ELR (cell line): ENCODE measurements around the gene ARHGAP22.
A peak's percentile ranks its signal among the peaks of the same experiment; 100 is the strongest.
"Not testable (repeated sequence)": the region's sequence is repeated elsewhere in the genome, so short reads cannot be mapped to it uniquely, and the experiment has no call there.

ENCODE experiments used
- DNase-seq: peaks from one replicate; pipeline ENCODE4 v3.0.0-alpha.2; 2015; ENCODE audit warnings: low read depth

ARHGAP22 gene, protein sequence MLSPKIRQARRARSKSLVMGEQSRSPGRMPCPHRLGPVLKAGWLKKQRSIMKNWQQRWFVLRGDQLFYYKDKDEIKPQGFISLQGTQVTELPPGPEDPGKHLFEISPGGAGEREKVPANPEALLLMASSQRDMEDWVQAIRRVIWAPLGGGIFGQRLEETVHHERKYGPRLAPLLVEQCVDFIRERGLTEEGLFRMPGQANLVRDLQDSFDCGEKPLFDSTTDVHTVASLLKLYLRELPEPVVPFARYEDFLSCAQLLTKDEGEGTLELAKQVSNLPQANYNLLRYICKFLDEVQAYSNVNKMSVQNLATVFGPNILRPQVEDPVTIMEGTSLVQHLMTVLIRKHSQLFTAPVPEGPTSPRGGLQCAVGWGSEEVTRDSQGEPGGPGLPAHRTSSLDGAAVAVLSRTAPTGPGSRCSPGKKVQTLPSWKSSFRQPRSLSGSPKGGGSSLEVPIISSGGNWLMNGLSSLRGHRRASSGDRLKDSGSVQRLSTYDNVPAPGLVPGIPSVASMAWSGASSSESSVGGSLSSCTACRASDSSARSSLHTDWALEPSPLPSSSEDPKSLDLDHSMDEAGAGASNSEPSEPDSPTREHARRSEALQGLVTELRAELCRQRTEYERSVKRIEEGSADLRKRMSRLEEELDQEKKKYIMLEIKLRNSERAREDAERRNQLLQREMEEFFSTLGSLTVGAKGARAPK

DNA sequence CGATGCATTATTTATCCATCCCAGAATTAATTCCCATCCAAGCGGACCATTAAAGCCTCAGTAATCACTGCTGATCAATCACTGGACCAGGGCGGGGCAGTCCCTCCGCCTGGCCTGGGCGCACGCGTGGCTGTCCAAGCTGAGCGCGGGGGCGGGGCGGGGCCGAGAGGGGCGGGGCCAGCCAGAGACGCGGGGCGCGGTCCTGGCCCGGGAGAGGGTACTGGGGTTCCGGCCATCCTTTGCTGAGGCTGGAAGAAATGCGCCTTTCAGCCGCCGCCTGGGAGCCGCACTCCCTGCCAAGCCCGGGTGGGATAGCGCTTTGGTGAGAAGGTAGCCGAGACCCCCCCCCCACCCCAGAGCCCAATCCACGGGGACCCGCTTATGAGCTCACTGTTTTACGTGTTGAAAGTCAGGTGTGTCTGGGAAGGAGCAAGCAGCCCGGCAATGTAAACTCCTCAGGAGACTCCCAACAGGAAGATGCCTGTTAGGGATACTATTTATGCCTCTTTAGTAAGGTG is at the start of gene ARHGAP22:
TSS of gene ARHGAP22 (minus strand) at position 83 of the 518 bp plus-strand sequence. CDS start 277 bp downstream, outside the sequence.
- DNase-seq, result peak; percentile 80

DNA sequence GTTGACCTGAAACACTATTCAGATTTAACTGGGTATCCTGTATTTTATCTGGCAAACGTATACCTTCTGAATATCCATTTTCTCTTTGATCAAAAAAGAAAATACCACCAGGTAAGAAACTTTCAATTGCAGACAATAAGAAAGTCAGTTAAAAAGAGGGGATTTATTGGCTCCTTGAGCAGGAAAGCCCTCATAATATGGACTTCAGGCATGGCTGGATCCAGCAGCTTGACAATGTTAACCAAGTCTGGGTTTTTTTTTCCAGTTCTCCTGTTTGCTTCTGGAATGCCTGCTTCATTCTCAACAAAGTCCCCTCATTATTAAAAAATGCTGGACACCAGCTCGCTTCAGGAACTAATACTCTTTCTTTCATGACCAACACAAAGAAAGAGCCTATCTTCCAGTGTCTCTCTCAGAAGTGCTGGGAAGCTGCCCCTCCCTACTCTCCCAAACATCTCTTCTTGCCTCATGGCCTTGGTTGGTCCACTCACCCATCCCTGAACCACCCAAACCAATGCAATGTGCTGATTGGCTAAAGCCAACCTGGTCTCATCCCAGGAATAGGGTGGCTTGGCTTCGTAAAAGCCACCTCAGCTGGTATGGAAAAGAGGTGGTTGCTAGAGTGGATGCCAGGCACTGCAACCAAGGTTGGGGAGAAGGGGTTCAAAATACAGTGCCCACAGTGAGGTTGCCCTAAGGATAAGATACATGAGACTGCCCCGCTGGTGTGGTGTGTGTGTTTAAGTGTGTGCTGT is 49.2 kb upstream of the ARHGAP22 start:
- no peak for DNase-seq

- DNase-seq, result no peak
These were observed 48.5 kb upstream of the ARHGAP22 start for GRCh38 chr10:48653347-48653746.

DNA sequence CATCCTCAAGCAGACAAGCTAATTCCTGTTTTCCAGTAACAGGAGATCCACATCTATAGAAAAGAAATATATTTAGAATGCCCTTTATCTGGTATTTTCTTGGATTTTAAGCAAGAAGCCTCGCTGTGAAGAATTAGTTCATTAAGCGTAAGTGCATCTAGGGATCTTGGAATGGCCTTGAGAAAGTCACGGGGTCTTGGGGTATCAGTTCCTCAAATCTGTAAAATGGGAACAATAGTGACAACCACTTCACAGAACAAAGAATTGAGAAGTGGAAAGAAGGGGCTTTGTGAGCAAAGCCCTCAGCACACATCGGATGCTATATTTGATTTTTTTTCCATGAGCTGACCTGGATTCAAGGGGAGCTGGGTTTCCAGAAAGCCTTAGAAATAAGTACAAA is 47.5 kb upstream of the ARHGAP22 start:
- DNase-seq, result no peak

DNA sequence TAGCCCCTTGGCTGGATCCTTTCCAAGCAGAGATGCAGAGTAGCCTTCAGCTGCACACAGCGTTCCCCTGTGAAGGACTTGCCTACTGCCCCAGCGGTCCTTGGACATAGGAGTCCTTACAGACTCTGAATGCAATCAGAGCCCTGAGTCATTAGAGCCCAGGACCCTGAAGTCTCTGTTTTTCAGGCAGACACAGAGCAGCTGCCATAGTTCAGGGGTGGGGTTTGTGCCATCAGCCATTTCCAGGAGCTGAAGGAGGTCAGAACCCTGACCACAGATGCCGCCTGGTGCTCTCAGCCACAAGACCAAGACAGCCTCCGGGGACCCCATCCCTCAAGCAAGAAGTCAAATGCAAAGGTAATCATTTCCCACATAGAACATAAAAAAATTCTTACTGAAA is 47.0 kb upstream of the ARHGAP22 start:
- DNase-seq, result no peak

DNA sequence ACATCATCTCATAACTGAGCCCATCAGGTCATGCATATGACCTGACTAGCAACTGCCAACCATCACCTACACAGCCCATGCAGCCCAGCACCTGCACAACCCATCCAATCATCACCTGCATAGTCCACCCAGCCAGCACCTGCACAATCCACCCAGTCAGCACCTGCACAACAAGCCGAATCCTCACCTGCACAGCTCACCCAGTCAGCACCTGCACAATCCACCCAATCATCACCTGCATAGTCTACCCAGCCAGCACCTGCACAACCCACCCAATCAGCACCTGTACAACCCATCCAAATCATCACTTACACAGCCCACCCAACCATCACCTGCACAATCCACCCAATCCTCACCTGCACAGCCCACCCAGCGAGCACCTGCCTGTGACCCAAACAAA is 46.4 kb upstream of the ARHGAP22 start:
- DNase-seq, result no peak

GRCh38 chr10:48649349-48649944 is 44.6 kb upstream of the ARHGAP22 start:
- peak; percentile 11 for DNase-seq

DNA sequence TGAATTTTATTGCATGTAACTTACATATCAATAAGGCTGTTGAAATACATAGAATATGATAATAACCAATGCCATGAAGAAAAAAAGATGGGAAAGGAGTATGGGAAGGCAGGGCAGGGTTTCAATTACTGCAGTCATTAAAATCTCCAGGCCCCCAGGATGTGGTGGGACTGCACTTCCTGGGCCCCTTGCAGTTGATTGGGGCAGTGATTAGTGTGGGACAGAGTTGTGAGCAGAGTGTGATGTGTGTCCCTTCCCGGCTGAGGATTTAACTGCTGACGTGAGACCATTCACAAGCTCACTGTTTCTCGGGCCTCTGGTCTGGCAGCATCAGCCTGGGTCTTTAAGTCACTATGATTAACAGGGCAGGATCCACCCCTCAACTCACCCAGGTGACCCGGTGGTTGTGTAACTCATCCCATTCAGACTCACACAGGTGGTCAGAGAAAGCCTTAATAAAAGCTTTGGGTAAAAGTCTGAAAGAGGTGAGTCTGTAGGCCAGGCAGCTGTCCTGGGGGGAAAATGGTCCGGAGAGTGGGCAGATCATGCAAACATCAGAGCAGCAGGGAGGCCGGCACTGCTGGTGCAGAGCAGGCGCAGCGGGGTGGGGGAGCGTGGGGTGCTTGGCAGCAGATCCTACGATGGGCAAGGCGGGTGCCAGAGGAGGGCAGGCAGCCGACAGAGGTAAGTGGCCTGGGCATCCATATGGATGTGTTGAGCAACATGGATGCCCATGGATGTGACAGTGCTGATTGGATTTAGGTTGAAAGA is 43.5 kb upstream of the ARHGAP22 start:
- no peak for DNase-seq

GRCh38 chr10:48647073-48647472 is 42.2 kb upstream of the ARHGAP22 start:
- not testable (repeated sequence) for DNase-seq

DNA sequence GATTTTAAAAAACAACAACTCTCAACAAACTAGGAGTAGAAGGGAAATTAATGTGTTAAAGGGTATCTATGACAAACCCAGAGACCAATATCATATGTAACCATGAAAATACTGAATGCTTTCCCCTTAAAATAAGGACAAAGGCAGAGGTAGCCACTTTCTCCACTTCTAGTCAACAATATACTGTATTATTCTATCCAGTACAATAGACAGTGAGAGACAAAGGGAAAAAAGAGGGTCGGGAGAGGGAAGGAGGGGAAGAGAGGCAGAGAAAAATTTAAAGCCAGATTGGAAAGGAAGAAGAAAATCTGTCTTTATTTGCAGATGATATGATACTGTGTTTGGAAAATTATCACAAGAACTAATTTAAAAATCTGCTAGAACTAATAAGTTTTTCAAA is 40.7 kb upstream of the ARHGAP22 start:
- DNase-seq, result no peak

DNA sequence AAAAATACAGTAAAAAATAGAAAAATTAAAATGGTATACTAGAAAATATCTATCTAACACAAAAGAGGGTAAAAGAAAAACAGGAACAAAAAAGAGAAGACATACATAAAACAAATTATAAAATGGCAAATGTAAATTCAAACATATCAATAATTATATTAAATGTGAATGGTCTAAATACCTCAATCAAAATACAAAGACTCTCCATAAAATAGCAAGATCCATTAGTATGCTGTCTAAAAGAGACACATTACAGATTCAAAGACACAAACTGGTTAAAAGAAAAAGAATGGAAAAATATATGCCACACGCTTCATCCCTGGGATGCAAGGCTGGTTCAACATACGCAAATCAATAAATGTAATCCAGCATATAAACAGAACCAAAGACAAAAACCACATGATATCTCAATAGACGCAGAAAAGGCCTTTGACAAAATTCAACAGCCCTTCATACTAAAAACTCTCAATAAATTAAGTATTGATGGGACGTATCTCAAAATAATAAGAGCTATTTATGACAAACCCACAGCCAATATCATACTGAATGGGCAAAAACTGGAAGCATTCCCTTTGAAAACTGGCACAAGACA is 36.3 kb upstream of the ARHGAP22 start:
- not testable (repeated sequence) for DNase-seq

GRCh38 chr10:48640326-48640725 is 35.5 kb upstream of the ARHGAP22 start:
- no peak for DNase-seq

DNA sequence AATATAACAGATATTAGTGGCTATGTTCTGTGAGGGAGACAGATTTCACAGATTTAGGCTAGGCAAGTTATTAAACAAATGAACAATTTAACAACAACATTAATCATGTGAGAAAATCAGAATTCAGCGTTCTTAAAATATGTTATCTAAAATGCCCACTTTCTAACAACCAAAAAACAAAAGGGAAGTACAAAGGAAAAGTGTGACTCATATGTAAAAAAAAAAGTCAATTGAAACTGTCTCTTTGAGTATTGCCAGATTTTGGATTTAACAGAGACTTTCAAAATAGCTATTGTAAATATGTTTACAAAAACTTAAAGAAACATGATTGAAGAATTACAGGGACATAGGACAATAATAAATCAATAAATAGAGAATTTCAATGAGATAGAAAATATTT is 34.8 kb upstream of the ARHGAP22 start:
- DNase-seq, result no peak

DNA sequence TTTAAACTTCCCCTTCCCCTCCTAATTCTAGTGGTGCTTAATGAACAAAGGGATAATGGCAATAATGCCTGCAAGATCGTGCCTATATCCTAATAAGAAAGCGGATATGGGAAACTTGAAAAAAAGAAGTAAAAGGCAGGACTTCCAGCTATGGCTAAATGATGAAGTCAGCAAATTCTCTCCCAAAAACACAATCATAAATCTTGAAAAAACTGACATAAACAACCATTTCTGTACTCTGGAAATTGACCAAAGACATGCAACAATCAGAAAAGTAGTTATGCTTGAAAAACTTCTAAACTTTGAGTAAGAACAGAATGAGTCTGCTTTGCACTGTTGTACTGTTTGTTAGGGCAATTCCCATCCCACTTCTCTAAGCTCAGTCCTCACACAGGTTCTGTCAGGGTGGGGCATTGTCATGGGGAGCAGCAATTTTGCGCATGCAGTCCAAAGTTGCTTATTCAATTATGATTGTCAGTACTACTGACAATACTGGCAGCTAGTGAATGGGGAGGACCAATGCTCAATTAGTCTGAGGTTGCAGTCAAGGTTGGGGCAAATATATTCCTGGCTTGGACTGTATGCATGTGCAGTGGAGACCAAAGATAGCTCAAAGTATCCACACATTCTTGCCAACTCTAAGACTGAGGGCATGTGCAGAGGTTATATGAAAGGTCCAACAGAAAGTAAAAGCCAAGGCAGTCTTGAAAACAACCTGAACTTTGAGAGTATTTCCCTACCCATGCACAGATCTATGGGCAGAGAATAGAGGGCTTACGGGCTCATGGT is 34.1 kb upstream of the ARHGAP22 start:
- no peak for DNase-seq

DNA sequence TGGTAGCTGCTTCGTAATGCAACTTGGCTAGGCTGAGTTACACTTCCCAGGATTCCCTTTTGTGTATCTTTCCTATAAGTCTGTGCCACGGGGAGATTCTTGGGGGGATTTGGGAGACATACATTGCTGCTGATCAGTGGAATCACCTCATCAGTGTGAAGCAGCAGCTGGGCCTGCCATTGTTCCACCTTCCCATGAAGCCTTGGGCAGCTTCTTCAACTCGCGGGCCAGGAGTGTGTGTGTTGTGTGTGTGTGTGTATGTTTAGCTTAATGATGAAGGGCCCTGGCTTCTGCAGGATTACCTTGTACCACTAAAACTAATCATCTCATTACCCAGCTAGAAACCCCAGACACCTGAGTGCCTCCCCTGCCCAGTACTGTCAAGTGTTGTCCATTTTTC is 33.3 kb upstream of the ARHGAP22 start:
- no peak for DNase-seq

DNA sequence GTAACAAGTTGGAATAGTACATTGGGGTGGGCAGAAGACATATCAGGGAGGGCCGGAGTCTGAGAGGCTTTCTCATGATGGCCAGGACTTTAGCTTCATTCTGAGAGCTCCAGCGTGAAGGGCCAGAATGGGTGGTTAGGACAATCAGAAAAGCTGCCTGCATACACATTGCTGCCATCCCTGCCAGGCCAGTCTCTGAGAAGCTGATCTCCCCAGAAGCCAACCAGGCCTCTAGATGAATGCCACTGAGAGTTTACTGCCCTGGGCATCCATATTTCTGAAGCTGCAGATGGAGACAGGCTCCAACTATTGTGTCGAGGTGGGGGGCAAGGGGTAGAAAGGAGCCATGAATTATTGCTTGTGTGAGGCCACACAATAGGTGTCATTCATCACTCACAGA is 32.0 kb upstream of the ARHGAP22 start:
- no peak for DNase-seq

DNA sequence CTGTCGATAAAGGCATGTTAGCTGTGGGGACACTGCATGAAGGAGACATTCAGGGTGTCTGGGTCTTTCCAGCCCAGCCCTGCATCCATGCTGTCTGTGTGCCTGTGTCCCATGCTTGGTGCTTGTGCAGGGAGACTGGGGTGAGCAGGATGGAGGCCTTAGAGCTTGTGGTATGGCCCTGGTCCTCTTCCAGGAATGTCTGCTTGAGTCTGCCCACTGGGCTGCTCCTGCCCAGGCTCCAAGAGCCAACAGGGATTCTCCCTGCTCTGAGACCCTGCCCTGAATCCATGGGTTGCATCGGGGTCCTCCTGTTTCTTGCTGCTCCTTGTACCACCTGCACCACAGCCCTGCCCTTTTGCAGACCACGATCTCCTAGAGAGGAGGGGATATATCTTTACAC is 31.4 kb upstream of the ARHGAP22 start:
- no peak for DNase-seq

- DNase-seq, result no peak
These were observed 30.2 kb upstream of the ARHGAP22 start for GRCh38 chr10:48634984-48635557.

- DNase-seq, result peak; percentile 41
These were observed 29.5 kb upstream of the ARHGAP22 start for GRCh38 chr10:48634198-48634983.
